Omental fat pad (tissue), 4 donors: ENCODE data around the gene BMP6. TPM values are rescaled to one million over a fixed set of nuclear protein-coding genes. Genes with fewer than 3 reads are reported as not detected.
A peak's percentile ranks its signal among the peaks of the same experiment; 100 is the strongest.

Source experiments
- ATAC-seq: fragments of 150-250 bp; one replicate; pipeline ENCODE4 v1.9.1; 2016; ENCODE audit warnings: mild to moderate bottlenecking, moderate library complexity; ENCODE audit not compliant: low FRiP score
- DNase-seq: peaks from one replicate; pipeline ENCODE4 v3.0.0-alpha.2; 2019; ENCODE audit warnings: low spot score
- CTCF ChIP-seq, 3 donors: fragments of 450-650 bp; IDR thresholded peaks; one replicate each; pipeline ENCODE4 v1.5.1; 2016 to 2017; ENCODE audit warnings: antibody characterized with exemption in 3 of 3, mild to moderate bottlenecking in 3 of 3, moderate library complexity in 2 of 3
- total RNA-seq, 4 donors: library from RNA; depleted of rRNA; stranded (reverse); fragments of >200 nt; gene quantifications; one replicate each; pipeline ENCODE4 v1.1.0, GENCODE V29; 2016

Gene BMP6
- total RNA-seq, 4 donors from 2014 or later = 4.6 to 72.2 (median 20.7) TPM

- no peak for DNase-seq
- no peak for ATAC-seq
- TF ChIP-seq CTCF (IDR thresholded peaks at IDR 0.05) = no peak
These were observed 191.8 kb downstream of the BMP6 start for GRCh38 chr6:7917729-7918128.

DNA sequence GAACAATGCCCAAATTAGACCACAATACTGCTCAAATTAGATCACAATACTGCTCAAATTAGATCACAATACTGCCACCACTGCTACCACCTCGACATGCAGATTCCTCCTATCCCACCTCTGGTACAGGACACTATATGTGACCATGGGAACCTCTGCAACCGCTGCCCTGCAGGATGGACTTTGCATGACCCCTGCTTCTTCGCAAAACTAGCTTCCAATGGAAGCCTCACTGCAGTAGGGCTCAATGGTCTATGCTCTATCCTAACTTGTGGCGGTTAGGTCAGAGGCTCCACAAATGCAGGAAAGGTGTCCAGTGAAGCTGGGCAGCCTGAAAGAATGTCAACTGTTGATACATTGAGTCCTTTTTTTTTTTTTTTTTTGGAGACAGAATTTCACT, 192.5 kb downstream of the BMP6 start:
- TF ChIP-seq CTCF (IDR thresholded peaks at IDR 0.05) = no peak
- ATAC-seq (no peak), DNase-seq (no peak)

DNA sequence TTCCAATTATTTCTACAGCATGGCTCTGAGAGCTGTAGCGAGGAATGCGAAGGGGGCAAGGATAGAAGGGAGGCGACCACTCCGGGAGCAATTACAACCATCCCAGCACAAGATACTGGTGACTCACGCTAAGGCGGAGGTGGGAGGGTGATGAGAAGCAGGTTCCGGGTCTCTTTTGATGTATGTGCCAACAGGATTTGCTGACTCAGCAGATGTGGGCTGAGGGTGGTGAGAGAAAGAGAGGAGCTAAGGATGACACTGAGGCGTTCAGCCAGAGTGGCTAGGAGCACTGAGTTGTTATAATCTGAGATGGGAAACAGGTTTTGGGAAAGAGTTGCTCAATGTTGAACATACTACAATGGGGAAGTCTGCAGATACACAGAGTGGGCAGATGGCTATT, 194.0 kb downstream of the BMP6 start:
- ATAC-seq (peak; percentile 88), DNase-seq (no peak)
- TF ChIP-seq CTCF (IDR thresholded peaks at IDR 0.05) = no peak

DNA sequence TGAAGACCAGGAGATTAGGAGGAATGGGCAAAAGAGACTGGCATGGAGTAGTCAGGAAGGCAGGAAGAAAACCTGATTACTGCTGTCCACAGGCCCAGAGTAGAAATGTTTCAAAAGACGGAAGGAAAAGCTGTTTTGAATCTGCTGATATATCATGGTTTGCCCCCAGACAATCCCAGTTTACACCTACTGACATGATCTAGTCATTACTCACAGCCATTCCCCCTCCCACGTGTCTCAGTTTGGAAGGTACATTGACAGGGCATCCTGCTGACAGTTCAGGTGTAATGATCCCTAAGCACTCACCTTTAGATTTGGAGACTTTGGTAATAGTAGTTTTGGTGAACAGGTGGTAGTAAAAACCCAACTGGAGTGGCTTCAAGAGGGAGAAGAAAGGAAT, 194.5 kb downstream of the BMP6 start:
- no peak for TF ChIP-seq CTCF (IDR thresholded peaks at IDR 0.05)
- no peak for ATAC-seq

GRCh38 chr6:7921046-7921445, 195.1 kb downstream of the BMP6 start:
- DNase-seq (no peak), ATAC-seq (no peak)
- no peak for TF ChIP-seq CTCF (IDR thresholded peaks at IDR 0.05)

More for the DNA sequence above, 194.5 kb downstream of the BMP6 start:
- no peak for DNase-seq

DNA sequence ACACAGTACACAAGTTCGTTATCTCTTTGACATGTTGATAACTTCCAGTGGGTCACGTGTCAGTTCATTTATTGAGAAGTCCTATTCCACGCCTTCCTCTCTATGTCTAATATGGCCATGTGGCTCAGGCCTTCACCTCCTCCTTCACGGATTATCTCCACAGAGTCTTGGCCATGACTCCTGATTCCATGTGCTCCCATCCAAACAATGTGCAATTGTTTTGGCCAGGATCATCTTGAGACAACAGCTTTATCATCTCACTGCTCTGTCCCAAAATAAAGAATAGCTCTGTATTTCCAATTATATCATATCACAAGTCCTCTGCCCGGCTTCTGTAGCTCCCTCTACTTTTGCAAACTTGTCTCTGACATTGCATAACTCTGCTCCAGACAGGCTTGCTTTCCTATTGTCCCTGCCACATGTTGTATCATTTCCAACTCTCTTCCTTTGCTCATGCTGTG, 195.8 kb downstream of the BMP6 start:
- DNase-seq (no peak), ATAC-seq (no peak)
- no peak for TF ChIP-seq CTCF (IDR thresholded peaks at IDR 0.05)

DNA sequence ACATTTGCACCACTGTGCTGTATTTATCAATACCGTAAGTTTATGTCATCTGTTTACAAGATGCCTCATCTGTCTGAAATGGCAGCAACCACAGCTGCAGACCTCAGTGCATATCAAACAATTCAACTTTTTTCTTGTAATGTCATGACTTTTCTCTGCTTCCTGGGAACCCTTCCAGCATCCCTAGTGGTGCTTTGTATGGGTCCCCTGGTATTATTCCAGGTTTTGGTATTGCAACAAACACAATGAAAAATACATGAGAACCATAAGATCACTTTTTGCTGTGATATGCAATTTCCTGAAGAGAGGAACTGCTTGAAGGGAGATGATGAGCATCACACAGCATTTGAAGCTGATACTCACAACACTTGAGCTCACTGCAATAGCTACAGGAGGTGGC, 196.7 kb downstream of the BMP6 start:
- no peak for TF ChIP-seq CTCF (IDR thresholded peaks at IDR 0.05)
- ATAC-seq (no peak), DNase-seq (no peak)
